K562 (cell line): ENCODE measurements around the gene FES. TPM values are rescaled to one million over a fixed set of nuclear protein-coding genes. Genes with fewer than 3 reads are reported as not detected.

Experiments used
- ATF1 ChIP-seq, 2 experiments: fragments of 450-650 bp in 1 of 2; IDR thresholded peaks; 2 replicates each; pipeline ENCODE4 v1.6.1; 2016; ENCODE audit warnings: missing compliant biosample characterization in 1 of 2, missing genetic modification characterization in 1 of 2
- KDM1A ChIP-seq, 2 experiments: fragments of 450-650 bp; IDR thresholded peaks; 2 replicates each; pipeline ENCODE4 v1.6.1; 2016; ENCODE audit warnings: mild to moderate bottlenecking in 2 of 2
- NCOA6 ChIP-seq: fragments of 450-650 bp; IDR thresholded peaks from 2 replicates; pipeline ENCODE4 v1.6.1; 2017; ENCODE audit warnings: mild to moderate bottlenecking
- SOX6 ChIP-seq: fragments of 450-650 bp; IDR thresholded peaks from 2 replicates; pipeline ENCODE4 v1.6.1; 2014; ENCODE audit warnings: mild to moderate bottlenecking
- SREBF2 ChIP-seq: sonication (generic); formaldehyde crosslinking; IDR thresholded peaks from 2 replicates; pipeline ENCODE4 v1.4.0; 2020; ENCODE audit warnings: mild to moderate bottlenecking, missing genetic modification reagents
- STAT5A ChIP-seq: IDR thresholded peaks from 2 replicates; pipeline ENCODE4 v1.6.1; 2012; ENCODE audit warnings: low read length, inconsistent platforms, borderline replicate concordance
- ZFX ChIP-seq: sonication (generic); formaldehyde crosslinking; IDR thresholded peaks from 2 replicates; pipeline ENCODE4 v1.8.0; 2022; ENCODE audit warnings: mild to moderate bottlenecking, missing genetic modification reagents, moderate library complexity
- ZNF23 ChIP-seq: fragments of 250-450 bp; sonication (Bioruptor Pico); IDR thresholded peaks from 2 replicates; pipeline ENCODE4 v1.4.0; 2020; ENCODE audit warnings: mild to moderate bottlenecking
- ZNF583 ChIP-seq: fragments of 250-450 bp; sonication (Bioruptor Pico); IDR thresholded peaks from 2 replicates; pipeline ENCODE4 v1.4.0; 2020
- ZNF644 ChIP-seq: fragments of 200-800 bp; sonication (Bioruptor generic); IDR thresholded peaks from 2 replicates; pipeline ENCODE4 v1.6.1; 2016; ENCODE audit warnings: low read depth, missing genetic modification characterization, missing compliant biosample characterization
- polyA plus RNA-seq, 8 experiments: library from polyadenylated mRNA; depleted of rRNA in 4 of 8; stranded (reverse) in 5 of 8; unstranded in 3 of 8; fragments of >200 nt; fragmentation: Nextera tagmentation in 2 of 8; fragmentation: Illumina TruSeq in 1 of 8; extraction: Ambion mirVana in 2 of 8; extraction: Trizol in 1 of 8; gene quantifications; 2 replicates each; pipeline versions ENCODE4 v1.2.1 to v1.2.3, GENCODE V29; 2011 to 2014; ENCODE audit warnings: inconsistent platforms in 1 of 8, missing spikeins in 1 of 8
- total RNA-seq, 7 experiments: library from RNA; depleted of rRNA in 6 of 7; stranded (reverse); fragments of >200 nt in 6 of 7; fragmentation: Illumina TruSeq in 2 of 7; extraction: Trizol in 2 of 7; gene quantifications; 2 replicates each; pipeline versions ENCODE4 v1.2.1 to v1.2.3, GENCODE V29; 2011 to 2021; ENCODE audit warnings: low replicate concordance in 1 of 7
- TF ChIP-seq, protein P1 (sequence below): sonication (generic); formaldehyde crosslinking; IDR thresholded peaks from 2 replicates; pipeline ENCODE4 v1.8.0; 2022; ENCODE audit warnings: missing genetic modification reagents, mild to moderate bottlenecking, borderline replicate concordance
- TF ChIP-seq, protein P2 (sequence below): sonication (generic); formaldehyde crosslinking; IDR thresholded peaks from 2 replicates; pipeline ENCODE4 v1.8.0; 2022; ENCODE audit warnings: mild to moderate bottlenecking, missing genetic modification reagents
- TF ChIP-seq, protein P3 (sequence below): sonication (generic); formaldehyde crosslinking; IDR thresholded peaks from 2 replicates; pipeline ENCODE4 v1.8.1; 2023; ENCODE audit warnings: mild to moderate bottlenecking, missing genetic modification reagents
- TF ChIP-seq, protein P4 (sequence below): fragments of 450-650 bp; IDR thresholded peaks from 2 replicates; pipeline ENCODE4 v1.6.1; 2017; ENCODE audit warnings: antibody characterized with exemption, mild to moderate bottlenecking

FES gene
- total and polyA plus RNA-seq, 9 of the 15 experiments (the other 6 are each of a cell fraction or from before 2014, with no cell fraction given) = 0.38 to 2.6 (median 0.82) TPM

DNA sequence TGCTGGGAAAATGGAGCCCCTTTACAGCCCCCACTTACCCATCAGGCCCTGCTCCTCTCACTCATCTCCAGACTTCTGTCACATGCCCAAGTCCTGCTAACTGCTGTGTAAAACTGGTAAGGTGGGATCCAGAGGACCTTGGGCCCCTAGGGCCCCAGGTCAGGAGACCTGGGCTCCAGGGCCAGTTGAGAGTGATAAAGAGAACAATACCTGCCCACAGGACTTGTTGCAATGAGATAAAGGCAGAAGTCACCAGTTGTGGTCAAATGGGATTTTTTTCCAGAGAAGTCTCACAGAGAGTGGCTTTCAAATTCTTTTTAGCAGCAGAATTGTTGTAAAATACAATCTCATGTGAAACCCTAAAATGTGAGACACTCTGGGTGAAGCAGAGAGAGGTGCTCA is 15.2 kb upstream of the FES start (continued):
- TF ChIP-seq, protein P1, sequence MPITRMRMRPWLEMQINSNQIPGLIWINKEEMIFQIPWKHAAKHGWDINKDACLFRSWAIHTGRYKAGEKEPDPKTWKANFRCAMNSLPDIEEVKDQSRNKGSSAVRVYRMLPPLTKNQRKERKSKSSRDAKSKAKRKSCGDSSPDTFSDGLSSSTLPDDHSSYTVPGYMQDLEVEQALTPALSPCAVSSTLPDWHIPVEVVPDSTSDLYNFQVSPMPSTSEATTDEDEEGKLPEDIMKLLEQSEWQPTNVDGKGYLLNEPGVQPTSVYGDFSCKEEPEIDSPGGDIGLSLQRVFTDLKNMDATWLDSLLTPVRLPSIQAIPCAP (CRISPR knock-in tag) = no peak
- TF ChIP-seq ATF1 (CRISPR knock-in tag; IDR thresholded peaks at IDR 0.05) (no peak), ATF1 (tag; IDR thresholded peaks at IDR 0.05) (no peak), ZFX (peak; percentile 25; the same call in 1 of the 2 replicates), NCOA6 (no peak), ZNF23 (peak; percentile 12; the same call in 1 of the 2 replicates), SREBF2 (CRISPR knock-in tag) (no peak), STAT5A (peak; percentile 52; the same call in 1 of the 2 replicates), ZNF583 (CRISPR knock-in tag) (peak; percentile 62; the same call in 1 of the 2 replicates), SOX6 (peak; percentile 97), KDM1A (IDR thresholded peaks at IDR 0.05) (peak; percentile 58 to 68; a peak in 3 of 4 replicates), ZNF644 (tag) (0 out of 2 replicates have a peak, but pooled peaks have one; percentile 78)
- TF ChIP-seq, protein P2, sequence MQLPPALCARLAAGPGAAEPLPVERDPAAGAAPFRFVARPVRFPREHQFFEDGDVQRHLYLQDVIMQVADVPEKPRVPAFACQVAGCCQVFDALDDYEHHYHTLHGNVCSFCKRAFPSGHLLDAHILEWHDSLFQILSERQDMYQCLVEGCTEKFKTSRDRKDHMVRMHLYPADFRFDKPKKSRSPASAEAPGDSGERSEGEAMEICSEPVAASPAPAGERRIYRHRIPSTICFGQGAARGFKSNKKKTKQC (CRISPR knock-in tag) = no peak
- TF ChIP-seq, protein P3, sequence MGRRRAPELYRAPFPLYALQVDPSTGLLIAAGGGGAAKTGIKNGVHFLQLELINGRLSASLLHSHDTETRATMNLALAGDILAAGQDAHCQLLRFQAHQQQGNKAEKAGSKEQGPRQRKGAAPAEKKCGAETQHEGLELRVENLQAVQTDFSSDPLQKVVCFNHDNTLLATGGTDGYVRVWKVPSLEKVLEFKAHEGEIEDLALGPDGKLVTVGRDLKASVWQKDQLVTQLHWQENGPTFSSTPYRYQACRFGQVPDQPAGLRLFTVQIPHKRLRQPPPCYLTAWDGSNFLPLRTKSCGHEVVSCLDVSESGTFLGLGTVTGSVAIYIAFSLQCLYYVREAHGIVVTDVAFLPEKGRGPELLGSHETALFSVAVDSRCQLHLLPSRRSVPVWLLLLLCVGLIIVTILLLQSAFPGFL (CRISPR knock-in tag) = no peak
- TF ChIP-seq, protein P4, sequence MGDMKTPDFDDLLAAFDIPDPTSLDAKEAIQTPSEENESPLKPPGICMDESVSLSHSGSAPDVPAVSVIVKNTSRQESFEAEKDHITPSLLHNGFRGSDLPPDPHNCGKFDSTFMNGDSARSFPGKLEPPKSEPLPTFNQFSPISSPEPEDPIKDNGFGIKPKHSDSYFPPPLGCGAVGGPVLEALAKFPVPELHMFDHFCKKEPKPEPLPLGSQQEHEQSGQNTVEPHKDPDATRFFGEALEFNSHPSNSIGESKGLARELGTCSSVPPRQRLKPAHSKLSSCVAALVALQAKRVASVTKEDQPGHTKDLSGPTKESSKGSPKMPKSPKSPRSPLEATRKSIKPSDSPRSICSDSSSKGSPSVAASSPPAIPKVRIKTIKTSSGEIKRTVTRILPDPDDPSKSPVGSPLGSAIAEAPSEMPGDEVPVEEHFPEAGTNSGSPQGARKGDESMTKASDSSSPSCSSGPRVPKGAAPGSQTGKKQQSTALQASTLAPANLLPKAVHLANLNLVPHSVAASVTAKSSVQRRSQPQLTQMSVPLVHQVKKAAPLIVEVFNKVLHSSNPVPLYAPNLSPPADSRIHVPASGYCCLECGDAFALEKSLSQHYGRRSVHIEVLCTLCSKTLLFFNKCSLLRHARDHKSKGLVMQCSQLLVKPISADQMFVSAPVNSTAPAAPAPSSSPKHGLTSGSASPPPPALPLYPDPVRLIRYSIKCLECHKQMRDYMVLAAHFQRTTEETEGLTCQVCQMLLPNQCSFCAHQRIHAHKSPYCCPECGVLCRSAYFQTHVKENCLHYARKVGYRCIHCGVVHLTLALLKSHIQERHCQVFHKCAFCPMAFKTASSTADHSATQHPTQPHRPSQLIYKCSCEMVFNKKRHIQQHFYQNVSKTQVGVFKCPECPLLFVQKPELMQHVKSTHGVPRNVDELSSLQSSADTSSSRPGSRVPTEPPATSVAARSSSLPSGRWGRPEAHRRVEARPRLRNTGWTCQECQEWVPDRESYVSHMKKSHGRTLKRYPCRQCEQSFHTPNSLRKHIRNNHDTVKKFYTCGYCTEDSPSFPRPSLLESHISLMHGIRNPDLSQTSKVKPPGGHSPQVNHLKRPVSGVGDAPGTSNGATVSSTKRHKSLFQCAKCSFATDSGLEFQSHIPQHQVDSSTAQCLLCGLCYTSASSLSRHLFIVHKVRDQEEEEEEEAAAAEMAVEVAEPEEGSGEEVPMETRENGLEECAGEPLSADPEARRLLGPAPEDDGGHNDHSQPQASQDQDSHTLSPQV = peak; percentile 42
